H54 (cell line): ENCODE measurements around the gene DSG4.

Source experiments
- DNase-seq: peaks from one replicate; pipeline ENCODE4 v3.0.0; 2011; ENCODE audit warnings: low spot score, mixed read lengths; ENCODE audit not compliant: insufficient read length
- FAIRE-seq: peaks from 3 replicates; lab custom pipeline; 2011; peaks lifted over from hg19 to GRCh38; lab: Jason Lieb, UNC
- POLR2A ChIP-seq: IDR thresholded peaks from 2 replicates; pipeline ENCODE4 v1.6.1; 2011; ENCODE audit warnings: low read depth, mild to moderate bottlenecking, low read length

DSG4 gene

GRCh38 chr18:31444142-31444541 is 67.6 kb downstream of the DSG4 start:
- no peak for TF ChIP-seq POLR2A
- DNase-seq (no peak), FAIRE-seq (no peak)

GRCh38 chr18:31445908-31446307 is 69.3 kb downstream of the DSG4 start:
- DNase-seq (no peak), FAIRE-seq (no peak)
- no peak for TF ChIP-seq POLR2A

GRCh38 chr18:31446854-31447253 is 70.3 kb downstream of the DSG4 start:
- DNase-seq, result no peak
- no peak for FAIRE-seq
- TF ChIP-seq POLR2A, result no peak

- no peak for TF ChIP-seq POLR2A
- no peak for FAIRE-seq
- no peak for DNase-seq
These were observed 71.1 kb downstream of the DSG4 start, which contains the start of gene DSG3 for GRCh38 chr18:31447530-31448191. Gene DSG3, plus strand, starts transcription at chr18:31447741. Its CDS starts 137 bp downstream, at chr18:31447878.

GRCh38 chr18:31450409-31450808 is 73.8 kb downstream of the DSG4 start:
- TF ChIP-seq POLR2A, result no peak
- no peak for DNase-seq
- FAIRE-seq, result no peak

GRCh38 chr18:31451625-31452024 is 75.0 kb downstream of the DSG4 start:
- FAIRE-seq, result no peak
- no peak for DNase-seq
- no peak for TF ChIP-seq POLR2A

- DNase-seq (peak; percentile 37), FAIRE-seq (peak; percentile 78)
- no peak for TF ChIP-seq POLR2A
These were observed 77.6 kb downstream of the DSG4 start for GRCh38 chr18:31454066-31454708.
